Measurements from ENCODE around the gene TBC1D8.

TBC1D8 gene

DNA sequence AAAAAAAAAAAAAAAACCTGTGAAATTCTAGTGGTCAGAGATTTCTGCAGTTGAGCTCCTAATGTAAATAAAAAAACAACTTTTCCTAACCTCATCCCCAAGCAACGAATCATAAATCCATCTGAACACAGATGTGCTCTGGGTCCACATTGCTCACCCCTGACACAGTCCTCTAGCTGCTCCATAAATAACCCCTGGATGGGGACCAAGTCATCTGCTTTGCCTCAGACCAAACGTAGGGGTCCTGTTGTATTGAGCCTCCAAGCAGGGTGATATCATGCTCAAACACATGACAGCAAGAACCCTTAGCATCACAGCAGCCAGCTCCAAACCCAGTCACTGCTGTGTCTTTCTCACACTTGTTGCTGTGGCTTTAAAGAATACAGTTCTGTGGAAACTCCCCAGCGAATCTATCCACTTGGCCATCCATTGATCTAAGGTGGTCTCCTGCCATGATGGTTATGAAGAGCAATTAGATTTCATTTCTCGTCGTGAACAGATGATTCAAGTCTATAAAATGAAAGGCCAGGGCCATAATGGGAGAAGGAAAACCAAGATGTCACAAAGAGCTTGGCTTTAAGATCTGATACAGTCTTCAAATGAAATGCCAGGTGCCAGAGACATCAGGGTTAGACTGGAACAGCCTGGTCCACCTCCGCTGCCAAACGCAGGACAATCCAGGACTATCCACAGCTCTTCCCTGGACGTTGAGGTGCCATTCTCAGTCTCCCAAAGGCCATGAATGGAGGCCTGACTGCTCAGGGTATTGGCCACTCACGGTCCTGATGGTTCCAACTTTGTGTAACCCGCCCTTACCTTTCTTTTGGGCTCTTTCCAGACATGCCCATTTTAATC is 39.0 kb downstream of the TBC1D8 start:
- DNase-seq = no peak

DNA sequence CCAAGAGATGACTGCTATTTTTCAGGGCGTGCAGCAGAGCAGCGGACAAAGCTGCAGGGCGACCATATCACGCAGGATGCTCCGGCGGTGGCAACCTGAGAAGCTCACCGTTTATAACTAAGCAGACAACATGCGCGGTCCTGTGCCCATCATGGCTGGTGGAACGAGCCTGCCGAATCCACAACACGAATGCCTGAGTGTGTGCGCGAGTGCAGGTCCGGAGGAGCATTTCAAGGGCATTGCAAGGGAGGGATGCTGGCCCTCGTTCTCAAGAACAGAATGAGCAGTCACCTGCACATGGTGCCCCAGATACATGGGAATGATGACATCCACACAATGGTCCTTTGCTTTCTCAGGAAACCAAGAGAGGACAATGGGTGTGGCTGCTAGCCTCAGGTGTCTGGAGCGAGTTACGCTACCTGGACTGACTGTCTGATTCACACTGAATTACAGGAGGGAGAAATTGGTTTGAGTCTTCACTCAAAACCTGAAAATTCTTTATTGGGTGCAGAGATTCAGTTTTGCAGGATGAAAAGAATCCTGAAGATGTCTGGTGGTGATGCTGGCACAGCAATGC is 39.8 kb downstream of the TBC1D8 start:
- DNase-seq = no peak

DNA sequence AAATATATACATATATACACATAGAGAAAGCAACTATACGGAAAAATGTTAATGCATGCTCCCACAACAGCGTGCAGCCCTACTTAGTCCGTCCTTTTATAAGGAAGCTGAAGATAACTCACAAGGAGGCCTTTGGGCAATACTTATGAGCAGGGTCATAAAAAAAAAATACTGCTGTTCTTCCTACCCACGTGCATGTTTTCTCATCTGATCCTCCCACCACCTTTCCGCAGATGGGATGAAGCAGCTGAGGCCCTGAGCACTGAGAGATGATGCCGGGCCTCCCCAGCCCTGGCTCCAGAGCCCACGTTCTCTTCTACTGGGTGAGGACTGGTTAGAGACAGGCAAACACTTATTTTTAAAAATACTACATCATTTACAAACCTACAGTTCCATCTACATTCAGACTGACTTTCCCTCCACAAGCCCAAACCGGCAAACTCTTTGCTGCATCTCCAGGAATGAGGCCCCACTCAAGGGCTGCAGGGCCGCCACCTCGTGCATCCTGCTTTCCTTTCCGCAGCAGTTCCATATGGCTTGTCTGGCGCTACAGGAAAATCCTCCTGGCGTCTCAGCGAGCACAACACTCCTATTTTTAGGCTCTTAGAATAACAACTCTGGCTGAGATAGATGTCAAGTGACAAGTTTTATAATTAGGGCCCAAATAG is 41.6 kb downstream of the TBC1D8 start:
- DNase-seq = no peak

DNA sequence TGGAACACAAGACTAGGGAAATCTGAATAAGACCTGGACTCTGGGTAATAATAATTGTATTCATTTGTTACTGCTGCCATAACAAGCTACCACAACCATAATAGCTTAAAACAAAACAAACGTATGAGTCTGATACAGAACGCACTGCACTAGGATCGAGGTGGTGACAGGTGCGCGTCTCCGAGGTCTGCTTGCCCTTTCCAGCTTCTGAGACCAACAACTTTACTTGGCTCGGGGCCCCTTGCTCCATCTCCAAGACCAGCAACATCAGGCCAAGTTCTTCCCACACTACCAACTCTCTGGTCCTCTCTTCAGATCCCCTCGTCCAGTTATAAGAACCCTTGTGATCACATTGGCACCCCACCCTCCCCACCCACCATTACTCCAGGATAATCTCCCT is 42.8 kb downstream of the TBC1D8 start:
- no peak for DNase-seq

DNA sequence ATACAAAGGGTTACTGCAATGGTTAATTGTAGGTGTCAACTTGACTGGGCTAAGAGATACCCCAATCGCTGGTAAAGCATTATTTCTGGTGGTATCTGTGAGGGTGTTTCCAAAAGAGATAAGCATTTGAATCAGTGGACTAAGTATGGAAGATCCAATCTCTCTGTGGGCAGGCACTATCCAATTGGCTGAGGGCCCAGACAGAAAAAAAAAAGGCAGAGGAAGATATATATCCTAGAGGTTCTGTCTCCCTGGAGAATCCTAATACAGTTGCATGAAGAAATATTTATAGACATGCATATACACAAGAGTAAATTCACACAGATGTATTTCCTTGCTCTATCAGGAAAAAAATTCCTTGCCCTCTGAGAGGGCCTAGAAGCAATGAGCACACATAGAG is 43.9 kb downstream of the TBC1D8 start:
- DNase-seq = no peak

DNA sequence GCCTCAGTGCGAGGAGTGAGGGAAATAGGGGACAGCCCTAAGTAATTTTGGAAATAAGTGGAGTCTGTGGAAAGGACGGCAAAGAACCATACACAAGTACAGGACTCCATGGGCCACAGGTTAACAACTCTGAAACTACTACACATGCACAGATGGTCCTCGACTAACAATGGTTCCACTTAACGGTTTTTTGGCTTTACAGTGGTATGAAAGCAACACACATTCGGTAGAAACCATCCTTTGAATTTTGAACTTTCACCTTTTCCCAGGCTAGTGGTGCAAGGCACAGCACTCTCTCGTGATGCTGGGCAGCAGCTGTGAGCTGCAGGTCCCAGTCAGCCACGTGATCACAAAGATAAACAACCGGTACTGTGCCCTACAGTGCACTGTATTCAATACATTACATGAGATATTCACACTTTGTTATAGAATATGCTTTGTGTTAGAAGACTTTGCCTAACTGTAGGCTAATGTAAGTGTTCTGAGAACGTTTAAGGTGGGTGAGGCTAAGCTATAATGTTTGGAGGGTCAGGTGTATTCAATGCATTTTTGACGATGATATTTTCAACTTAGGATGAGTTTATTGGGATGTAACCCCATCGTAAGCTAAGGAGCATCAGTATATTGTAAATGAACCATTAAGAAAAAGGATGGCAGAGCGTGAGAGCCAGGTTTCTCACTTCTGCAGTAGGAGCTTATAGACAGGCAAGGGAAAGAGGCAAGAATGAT is 44.6 kb downstream of the TBC1D8 start:
- no peak for DNase-seq

DNA sequence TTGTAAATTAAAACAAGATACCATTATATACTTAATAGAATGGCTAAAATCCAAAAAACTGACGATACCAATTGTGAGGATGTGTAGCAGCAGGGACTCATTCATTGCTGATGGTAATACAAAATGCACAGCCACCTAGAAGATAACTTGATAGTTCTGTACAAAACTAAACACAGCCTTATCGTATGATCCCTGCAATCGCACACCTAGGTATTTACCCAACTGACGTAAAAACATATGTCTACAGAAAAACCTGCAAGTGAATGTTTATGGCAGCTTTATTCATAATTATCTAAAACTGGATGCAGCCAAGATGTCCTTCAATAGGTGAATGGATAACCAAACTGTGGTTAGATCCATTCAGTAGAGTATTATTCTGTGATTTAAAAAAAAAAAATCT is 45.5 kb downstream of the TBC1D8 start:
- no peak for DNase-seq

DNA sequence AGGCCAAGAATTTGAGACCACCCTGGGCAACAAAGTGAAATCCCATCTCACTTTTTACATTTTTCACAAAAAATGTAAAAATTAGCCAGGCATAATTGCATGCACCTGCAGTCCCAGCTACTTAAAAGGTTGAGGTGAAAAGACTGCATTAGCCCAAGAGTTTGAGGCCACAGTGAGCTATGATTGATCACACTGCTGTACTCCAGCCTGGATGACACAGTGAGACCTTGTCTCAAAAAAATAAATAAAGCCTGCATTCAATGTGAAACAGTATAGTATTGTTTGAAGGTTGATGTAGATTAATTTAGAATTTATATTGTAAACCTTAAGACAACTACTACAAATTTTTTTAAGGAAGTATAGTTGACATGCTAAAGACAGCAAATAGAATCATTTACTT is 53.5 kb downstream of the TBC1D8 start:
- DNase-seq = no peak

DNA sequence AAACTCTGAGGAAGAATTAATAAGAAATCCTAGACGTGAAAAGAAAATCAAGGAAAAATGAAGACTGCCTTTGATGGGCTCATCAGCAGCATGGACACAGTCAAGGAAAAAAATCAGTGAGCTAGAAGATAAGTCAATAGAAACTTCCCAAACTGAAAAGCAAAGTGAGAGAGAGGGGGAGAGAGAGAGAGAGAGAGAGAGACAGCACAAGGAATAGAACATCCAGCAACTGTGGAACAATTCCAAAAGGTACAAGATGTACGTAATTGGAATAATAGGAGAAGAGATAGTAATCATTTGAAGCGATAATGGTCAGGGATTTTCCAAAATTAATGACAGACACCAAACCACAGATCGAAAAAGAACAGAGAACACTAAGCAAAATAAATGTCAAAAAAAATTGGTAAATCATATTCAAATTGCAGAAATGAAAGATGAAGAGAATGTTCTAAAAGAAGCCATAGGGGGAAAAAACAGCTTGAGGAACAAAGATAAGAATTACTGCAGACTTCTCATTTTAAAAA is 54.5 kb downstream of the TBC1D8 start:
- no peak for DNase-seq

DNA sequence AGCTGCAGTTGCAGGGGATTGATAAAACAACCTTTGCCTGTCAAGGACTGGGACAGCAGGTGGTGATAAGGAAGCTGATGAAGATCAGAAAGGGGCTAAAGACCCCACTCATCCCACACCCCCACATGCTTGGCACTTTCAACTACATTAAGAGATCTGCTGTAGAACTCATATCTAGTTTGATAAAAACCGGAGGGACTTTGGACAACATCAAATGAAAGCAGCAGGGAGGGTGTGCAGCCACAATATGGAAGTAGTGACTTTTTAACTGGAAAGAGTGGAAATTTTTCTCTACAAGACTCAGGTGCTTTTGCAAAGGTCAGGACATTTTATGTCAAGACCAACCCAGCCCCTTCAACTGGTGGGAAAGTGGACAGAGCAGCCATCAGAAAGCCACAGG is 56.8 kb downstream of the TBC1D8 start:
- DNase-seq = no peak

DNA sequence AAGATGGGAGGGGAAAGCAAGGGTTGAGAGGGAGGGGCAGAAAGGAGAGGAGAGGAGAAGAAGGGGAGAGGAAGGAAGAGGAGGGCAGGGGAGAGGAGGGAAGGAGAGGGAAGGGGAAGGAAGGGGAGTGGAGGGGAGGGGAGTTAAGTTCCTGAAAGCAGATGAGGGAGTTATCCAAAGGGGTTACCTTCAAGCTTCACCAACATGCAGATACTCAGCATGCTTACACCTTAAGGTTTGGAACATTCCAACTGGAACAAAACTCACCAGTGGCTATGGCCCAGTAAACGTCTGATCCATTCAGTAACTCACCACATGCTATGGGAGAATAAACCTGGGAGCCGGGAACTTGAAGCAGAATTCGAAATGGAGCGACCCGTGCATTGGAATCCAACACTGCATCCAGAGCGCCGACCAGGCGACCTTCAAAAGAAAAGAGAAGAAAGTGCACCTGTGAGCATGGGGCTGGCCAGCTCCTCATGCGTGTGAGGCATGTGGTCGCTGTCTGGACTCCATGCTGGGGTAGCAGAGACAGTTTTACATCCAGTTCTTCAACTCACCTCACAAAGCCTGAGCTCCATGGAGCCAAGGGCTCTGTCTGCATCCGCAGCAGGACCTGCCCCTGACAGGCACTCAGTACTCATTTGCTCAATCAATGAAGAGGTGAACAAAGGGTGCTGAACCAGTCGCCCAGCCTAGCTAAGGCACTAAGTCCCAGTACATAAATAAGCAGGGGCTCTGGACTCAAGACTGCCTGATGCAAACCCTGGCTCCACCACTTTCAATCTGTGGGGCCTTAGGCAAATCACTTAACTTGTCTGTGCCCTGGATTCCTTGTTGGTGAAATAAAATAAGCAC is 61.0 kb downstream of the TBC1D8 start:
- DNase-seq = no peak

DNA sequence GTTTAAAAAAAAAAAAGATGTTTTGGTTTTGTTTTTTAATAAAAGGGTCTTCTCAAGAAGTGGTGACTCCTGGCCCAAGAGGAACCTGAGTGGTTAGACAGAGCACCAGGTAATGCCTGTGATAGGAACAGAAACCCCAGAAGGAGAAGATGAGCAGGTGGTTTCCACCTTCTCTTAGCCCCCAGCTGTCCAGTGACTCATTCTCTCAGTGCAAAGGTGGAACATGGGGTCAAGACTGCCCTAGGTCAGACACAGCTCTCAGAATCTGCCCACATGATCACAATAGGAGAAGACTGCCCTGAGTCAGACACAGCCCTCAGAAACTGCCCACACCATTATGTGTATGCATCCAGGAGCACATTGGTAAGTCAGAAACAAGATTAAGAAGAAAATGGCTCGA is 61.8 kb downstream of the TBC1D8 start:
- DNase-seq = no peak

DNA sequence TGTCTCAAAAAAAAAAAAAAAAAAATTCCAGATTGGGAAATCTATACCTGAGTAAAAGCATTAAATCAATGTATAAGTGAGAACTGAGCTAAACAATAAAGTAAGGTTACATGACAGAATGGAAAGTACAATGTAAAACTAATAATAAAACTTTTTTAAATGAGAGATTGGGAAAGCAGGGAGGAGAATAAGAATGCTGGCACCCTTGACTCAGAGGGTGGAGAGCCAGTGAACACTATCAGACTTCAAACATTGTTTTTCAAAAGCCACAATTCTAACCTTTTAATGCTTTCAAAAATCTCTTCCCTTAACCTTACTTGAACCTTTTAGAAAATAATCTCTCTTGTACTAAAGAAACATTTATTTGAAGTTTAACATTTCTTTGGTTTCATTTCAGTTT is 63.5 kb downstream of the TBC1D8 start:
- DNase-seq = no peak

DNA sequence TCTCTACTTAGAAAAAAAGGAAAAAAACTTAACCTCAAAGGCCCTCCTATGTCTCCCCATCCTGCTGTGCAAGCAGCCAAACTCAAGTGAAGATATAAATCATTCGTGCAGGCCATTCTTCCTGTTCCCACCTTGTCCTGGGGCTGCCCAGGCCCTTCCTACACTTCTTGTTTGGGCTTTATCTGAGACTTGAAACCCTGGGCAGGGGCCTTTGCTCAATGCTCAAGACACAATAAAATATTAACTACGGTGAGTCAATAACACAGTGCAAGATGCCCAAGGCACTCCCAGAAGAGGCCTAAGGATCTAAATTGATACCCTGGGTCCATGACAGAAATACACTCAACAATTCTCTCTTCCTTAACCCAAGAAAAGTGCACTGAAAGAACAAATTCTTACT is 67.6 kb downstream of the TBC1D8 start:
- DNase-seq = no peak

DNA sequence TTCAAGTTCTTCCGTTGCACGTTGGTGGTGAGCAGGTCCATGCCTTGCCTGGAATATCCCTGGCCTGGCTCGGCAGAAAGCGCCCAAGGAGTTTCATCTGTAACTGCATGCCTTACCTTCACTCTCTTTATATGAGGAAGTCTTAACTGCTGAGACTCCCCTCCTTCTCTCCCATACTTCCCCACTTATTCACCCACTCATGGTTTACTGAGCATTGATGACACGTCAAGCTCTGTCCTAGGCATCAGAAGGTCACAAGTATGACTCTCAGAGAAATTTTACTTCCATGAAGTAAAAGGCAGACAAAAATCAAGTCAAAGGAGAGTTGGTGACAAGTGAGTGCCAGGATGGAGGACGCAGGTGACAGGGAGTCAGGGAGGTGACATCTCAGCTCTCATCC is 68.2 kb downstream of the TBC1D8 start:
- DNase-seq = no peak

DNA sequence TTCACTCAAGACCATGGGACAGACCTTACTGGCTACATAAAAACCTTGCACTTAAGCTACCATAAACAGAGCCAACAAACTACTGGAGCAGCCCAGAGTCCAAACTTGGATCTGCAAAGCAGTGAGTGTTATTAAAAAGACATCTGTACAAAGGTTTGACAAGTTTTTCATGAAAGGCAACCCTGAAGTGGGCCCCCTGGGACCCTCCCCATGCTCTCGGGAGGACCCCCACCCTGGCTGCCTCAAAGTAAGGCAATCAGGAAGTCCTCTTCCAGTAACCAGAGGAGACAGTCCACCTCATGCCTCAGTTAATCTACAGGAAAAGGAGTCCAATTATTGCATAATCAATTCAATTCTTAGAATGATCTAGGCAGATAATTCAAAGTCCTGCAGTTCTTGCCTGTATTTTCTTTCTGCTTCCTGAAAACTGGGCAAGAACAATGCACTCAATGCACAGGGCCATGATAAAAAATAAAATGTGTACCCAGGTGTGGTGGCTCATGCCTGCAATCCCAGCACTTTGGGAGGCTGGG is 69.7 kb downstream of the TBC1D8 start:
- no peak for DNase-seq

DNA sequence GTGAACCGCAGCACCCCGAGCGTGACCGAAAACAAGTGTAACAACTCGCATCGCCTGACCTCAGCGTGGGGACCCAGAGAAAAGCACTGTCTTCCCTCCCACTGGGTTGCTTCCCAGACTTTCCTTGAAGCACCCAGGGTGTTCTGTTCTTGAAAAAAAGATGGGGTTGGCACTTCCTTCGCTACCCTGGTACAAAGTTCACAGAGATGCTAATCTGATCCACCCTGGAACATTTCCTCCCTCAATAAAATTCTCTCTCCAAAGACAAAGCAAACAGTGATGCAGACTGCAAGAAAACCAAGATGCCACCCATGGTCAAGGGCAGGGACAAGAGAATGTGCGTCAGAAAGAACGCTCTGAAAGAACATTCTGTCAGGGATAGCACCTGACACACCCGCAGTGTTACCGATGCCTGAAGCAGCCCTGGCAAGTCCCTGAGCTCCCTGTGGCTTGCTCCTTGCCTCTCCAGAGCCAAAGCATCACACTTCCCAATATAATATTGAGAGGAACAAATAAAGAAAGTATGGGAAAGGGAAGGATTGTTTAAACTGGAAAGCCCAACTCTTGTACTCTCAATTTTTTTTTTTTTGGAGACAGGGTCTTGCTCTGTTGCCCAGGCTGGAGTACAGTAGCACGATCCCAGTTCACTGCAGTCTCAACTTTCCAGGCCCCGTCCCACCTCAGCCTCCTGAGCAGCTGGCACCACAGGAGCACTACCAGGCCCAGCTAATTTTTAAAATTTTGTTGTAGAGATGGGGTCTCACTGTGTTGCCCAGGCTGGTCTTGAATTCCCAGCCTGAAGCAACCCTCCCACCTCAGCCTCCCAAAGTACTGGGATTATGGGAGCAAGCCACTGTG is 70.7 kb downstream of the TBC1D8 start:
- DNase-seq = no peak

DNA sequence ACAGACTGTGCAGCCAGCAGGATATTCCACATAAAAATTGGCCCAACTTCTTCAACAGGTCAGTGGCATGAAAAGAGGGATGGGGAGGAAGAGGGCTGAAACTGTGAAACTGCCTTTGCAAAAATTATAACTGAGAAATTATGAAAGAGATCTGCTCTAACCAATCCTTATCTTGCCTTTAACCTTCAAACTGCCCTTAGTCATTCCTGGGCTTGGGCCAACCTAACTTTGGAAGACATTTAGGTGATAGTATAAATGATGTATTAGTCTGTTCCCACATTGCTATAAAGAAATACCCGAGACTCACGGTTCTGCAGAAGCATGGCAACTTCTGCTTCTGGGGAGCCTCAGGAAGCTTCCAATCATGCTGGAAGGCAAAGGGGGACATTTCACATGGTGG is 74.6 kb downstream of the TBC1D8 start:
- no peak for DNase-seq

DNA sequence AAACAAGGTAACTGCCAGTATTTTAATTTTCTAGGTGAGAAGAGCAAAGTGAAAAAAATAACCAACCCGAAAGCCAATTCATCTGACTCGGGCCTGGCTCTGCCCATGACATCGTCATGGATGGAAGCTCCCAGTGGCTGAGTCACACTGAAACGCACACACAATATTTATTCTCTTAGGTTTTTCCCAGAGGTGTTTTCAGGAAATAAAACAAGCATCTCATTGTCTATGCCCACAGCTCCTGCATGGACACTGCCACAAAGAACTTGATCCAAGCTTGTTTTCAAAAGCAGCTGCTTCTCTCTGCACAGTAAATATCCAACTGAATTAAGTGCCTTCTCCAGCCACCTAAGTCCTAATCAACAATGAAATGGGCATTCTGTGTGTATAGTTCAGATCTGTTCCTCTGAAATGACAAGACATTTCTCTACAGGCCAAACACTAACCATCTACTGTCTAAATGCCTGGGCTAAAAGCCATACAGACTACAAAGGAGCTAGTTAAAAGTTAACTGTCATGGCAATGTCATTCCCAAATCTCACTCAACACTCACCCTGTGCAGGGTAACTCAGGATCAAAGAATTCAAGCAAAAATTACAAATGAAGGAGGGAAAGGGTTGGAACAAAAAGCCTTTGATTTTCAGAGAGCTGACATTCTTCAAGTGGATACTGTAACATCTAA is 86.2 kb downstream of the TBC1D8 start:
- DNase-seq = no peak

DNA sequence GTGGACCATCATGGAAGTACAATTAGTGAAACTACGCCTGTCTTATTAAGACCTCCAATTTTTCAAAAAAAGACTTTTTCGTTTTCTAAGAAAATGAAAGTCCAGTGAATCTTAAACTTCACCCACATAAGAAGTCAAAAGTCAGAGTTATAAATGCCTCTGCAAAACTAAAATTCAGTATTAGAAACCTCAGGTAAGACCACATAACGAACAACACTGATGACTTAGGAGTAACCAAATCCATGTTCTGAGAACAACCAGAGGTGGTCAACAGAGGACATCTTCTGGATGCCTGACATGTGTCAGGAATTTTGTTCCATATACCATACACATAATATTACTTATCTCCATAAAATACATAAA is 86.7 kb downstream of the TBC1D8 start:
- no peak for DNase-seq

DNA sequence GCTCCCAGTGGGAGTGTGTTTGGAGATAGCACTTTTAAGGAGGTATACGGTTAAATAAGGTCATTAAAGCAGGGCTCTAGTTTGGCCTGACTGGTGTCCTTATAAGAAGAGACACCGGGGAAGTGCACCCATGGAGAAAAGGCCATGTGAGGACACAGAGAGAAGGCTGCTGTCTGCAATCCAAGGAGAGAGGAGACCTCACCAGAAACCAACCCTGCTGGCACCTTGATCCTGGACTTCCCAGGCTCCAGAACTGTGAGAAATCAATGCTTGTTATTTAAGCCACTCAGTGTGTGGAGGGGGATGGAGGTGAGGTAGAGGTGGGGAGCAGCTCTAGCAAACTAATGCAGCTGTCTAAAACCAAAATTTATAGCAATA is 87.1 kb downstream of the TBC1D8 start:
- no peak for DNase-seq
